Stimulated activated CD4-positive, alpha-beta T cell treated with anti-CD3 and anti-CD28 coated beads, Interleukin-15, amount 100 ng/mL, for 48 hours (primary cell): ENCODE measurements around the gene MEGF6.

Source experiments
- DNase-seq, 2 donors: peaks; one replicate each; pipeline ENCODE4 v3.0.0-alpha.2; 2020; ENCODE audit warnings: low read depth in 2 of 2

The MEGF6 gene

GRCh38 chr1:3485016-3485415 lies 126.3 kb downstream of the MEGF6 start:
- DNase-seq = no peak

- peak in 1 of 2 donors; percentile 25 for DNase-seq
Observed at GRCh38 chr1:3483801-3484444, 127.4 kb downstream of the MEGF6 start.

GRCh38 chr1:3483380-3483779 lies 127.9 kb downstream of the MEGF6 start:
- DNase-seq = no peak

GRCh38 chr1:3482378-3482849 lies 128.9 kb downstream of the MEGF6 start:
- no peak for DNase-seq

- no peak for DNase-seq
Observed at GRCh38 chr1:3481836-3482375, 129.4 kb downstream of the MEGF6 start.

GRCh38 chr1:3481046-3481445 lies 130.3 kb downstream of the MEGF6 start:
- no peak for DNase-seq

- no peak for DNase-seq
Observed at GRCh38 chr1:3480369-3480719, 131.0 kb downstream of the MEGF6 start.

- DNase-seq = no peak
Observed at GRCh38 chr1:3479511-3480368, 131.6 kb downstream of the MEGF6 start.

GRCh38 chr1:3478187-3478586 lies 133.1 kb downstream of the MEGF6 start:
- no peak for DNase-seq

GRCh38 chr1:3477241-3477995 lies 133.9 kb downstream of the MEGF6 start:
- no peak for DNase-seq

- no peak for DNase-seq
Observed at GRCh38 chr1:3476666-3477065, 134.6 kb downstream of the MEGF6 start.

GRCh38 chr1:3475839-3476573 lies 135.3 kb downstream of the MEGF6 start:
- DNase-seq = no peak

GRCh38 chr1:3474421-3474820 lies 136.9 kb downstream of the MEGF6 start:
- no peak for DNase-seq

- no peak for DNase-seq
Observed at GRCh38 chr1:3474016-3474415, 137.3 kb downstream of the MEGF6 start.

GRCh38 chr1:3473381-3473844 lies 137.9 kb downstream of the MEGF6 start:
- no peak for DNase-seq

- DNase-seq = no peak
Observed at GRCh38 chr1:3472906-3473305, 138.4 kb downstream of the MEGF6 start.

- DNase-seq = no peak
Observed at GRCh38 chr1:3472088-3472850, 139.0 kb downstream of the MEGF6 start.

- no peak for DNase-seq
Observed at GRCh38 chr1:3471356-3472087, 139.8 kb downstream of the MEGF6 start.

GRCh38 chr1:3470650-3471355 lies 140.5 kb downstream of the MEGF6 start:
- DNase-seq = no peak
